ENCODE measurements around the gene CPSF4L. TPM values are rescaled to one million over a fixed set of nuclear protein-coding genes. Genes with fewer than 3 reads are reported as not detected.
"Not testable (repeated sequence)": the region's sequence is repeated elsewhere in the genome, so short reads cannot be mapped to it uniquely, and the experiment has no call there.

The CPSF4L gene
- total RNA-seq, 1 donor from 2014 or later: not detected

GRCh38 chr17:73265646-73266640 lies 4.3 kb upstream of the CPSF4L start:
- Histone ChIP-seq H3K4me1 (no peaks in the 10 kb centered on the region), H3K27ac (no peak overlapping the region), H3K36me3 (no peaks in the 10 kb centered on the region), H3K27me3 (no peaks in the 10 kb centered on the region), H3K4me3 (no peak overlapping the region), H3K9me3 (no peaks in the 10 kb centered on the region)
- TF ChIP-seq, protein P1, sequence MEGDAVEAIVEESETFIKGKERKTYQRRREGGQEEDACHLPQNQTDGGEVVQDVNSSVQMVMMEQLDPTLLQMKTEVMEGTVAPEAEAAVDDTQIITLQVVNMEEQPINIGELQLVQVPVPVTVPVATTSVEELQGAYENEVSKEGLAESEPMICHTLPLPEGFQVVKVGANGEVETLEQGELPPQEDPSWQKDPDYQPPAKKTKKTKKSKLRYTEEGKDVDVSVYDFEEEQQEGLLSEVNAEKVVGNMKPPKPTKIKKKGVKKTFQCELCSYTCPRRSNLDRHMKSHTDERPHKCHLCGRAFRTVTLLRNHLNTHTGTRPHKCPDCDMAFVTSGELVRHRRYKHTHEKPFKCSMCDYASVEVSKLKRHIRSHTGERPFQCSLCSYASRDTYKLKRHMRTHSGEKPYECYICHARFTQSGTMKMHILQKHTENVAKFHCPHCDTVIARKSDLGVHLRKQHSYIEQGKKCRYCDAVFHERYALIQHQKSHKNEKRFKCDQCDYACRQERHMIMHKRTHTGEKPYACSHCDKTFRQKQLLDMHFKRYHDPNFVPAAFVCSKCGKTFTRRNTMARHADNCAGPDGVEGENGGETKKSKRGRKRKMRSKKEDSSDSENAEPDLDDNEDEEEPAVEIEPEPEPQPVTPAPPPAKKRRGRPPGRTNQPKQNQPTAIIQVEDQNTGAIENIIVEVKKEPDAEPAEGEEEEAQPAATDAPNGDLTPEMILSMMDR (IDR thresholded peaks at IDR 0.05): no peak
- no peak for DNase-seq (ENCODE audit: low spot score in 2 of 2)
- intact Hi-C loops (cut with DNase I): no loop called here

GRCh38 chr17:73264448-73264847 lies 2.8 kb upstream of the CPSF4L start:
- H3K4me3 ChIP-seq; H3K27me3 ChIP-seq; H3K36me3 ChIP-seq; H3K4me1 ChIP-seq; H3K9me3 ChIP-seq; intact Hi-C loops (cut with DNase I); DNase-seq (ENCODE audit: low spot score in 2 of 2); H3K27ac ChIP-seq: not testable (repeated sequence)

GRCh38 chr17:73262676-73263642 lies 1.3 kb upstream of the CPSF4L start:
- Histone ChIP-seq H3K27ac (no peak overlapping the region), H3K4me3 (no peak overlapping the region), H3K4me1 (no peaks in the 10 kb centered on the region), H3K36me3 (no peaks in the 10 kb centered on the region), H3K27me3 (no peaks in the 10 kb centered on the region), H3K9me3 (no peaks in the 10 kb centered on the region)
- DNase-seq (ENCODE audit: low spot score in 2 of 2): no peak
- intact Hi-C loops (cut with DNase I): no loop called here
- TF ChIP-seq, protein P1 (IDR thresholded peaks at IDR 0.05): no peak

- H3K4me3 ChIP-seq: no peak overlapping the region
- intact Hi-C loops (cut with DNase I): no loop called here
- no peak overlapping the region for H3K27ac ChIP-seq
- no peak for DNase-seq (ENCODE audit: low spot score in 2 of 2)
- no peaks in the 10 kb centered on the region for H3K36me3 ChIP-seq
- TF ChIP-seq, protein P1 (IDR thresholded peaks at IDR 0.05): no peak
- H3K9me3 ChIP-seq: no peaks in the 10 kb centered on the region
- no peaks in the 10 kb centered on the region for H3K4me1 ChIP-seq
- no peaks in the 10 kb centered on the region for H3K27me3 ChIP-seq
Measured at GRCh38 chr17:73261952-73262675, 434 bp upstream of the CPSF4L start.

DNA sequence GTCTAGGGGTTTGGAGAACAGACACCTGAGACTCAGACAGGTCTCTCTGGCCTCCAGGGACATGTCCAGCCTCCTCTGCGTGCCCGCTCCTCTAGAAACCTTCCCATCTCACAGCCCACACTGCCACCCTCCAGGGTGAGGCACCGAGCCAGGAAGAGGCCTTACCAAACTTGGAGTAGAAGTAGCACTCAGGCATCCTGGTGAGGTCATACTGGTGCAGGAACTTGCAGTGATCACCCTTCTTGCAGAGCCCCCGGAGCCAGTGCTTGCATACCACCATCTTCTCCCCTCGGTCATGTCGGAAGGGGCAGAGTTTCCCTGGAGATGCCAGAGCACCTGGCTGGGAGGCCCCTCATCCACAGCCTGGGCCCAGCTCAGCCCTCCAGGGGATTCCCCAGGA lies 4.2 kb downstream of the CPSF4L start:
- no peaks in the 10 kb centered on the region for H3K36me3 ChIP-seq
- no peak overlapping the region for H3K4me3 ChIP-seq
- no peak overlapping the region for H3K27ac ChIP-seq
- DNase-seq (ENCODE audit: low spot score in 2 of 2): no peak
- intact Hi-C loops (cut with DNase I): loop anchor here (5.0 kb wide), 1 partner anchor 55 kb away; the partner anchor contains the start of gene CDC42EP4
- no peaks in the 10 kb centered on the region for H3K9me3 ChIP-seq
- no peaks in the 10 kb centered on the region for H3K27me3 ChIP-seq
- no peaks in the 10 kb centered on the region for H3K4me1 ChIP-seq
- TF ChIP-seq, protein P1 (IDR thresholded peaks at IDR 0.05): no peak

Measured in ascending aorta (tissue), 2 donors.